OCI-LY7 (cell line): Measurements from ENCODE around the gene DCLK1. TPM values are rescaled to one million over a fixed set of nuclear protein-coding genes. Genes with fewer than 3 reads are reported as not detected.

Experiments
- BruUV-seq: library from RNA; stranded (reverse); fragments of 400-500 nt; replicated peaks from 2 replicates; lab custom pipeline; 2021; lab: Mats Ljungman, UMichigan
- CTCF ChIA-PET: fragments of 300-600 bp; sonication (Branson Sonifier 250); formaldehyde crosslinking; loops from one replicate; lab custom pipeline; 2022; ENCODE audit warnings: antibody characterized with exemption; ENCODE audit not compliant: unreplicated experiment; lab: Charles Lee
- POLR2A ChIA-PET: fragments of 300-600 bp; sonication (Branson Sonifier 250); formaldehyde crosslinking; loops from one replicate; lab custom pipeline; 2022; ENCODE audit warnings: antibody characterized with exemption; lab: Charles Lee
- DNase-seq: peaks from one replicate; pipeline ENCODE4 v3.0.0-alpha.2; 2015; ENCODE audit warnings: low spot score
- H2AFZ ChIP-seq: fragments of 200-600 bp; sonication (generic), shearing (Covaris generic); 2 replicates; pipeline ENCODE4 v1.6.1; 2014; ENCODE audit warnings: mild to moderate bottlenecking, antibody characterized with exemption, low read length, moderate library complexity
- H3K27ac ChIP-seq: fragments of 200-600 bp; sonication (generic); 2 replicates; pipeline ENCODE4 v1.5.1; 2014; ENCODE audit warnings: mixed run types, low read depth, mild to moderate bottlenecking, moderate library complexity, low read length, inconsistent platforms; ENCODE audit not compliant: poor library complexity, severe bottlenecking
- H3K36me3 ChIP-seq: fragments of 200-600 bp; sonication (generic); 2 replicates; pipeline ENCODE4 v1.6.1; 2014; ENCODE audit warnings: mild to moderate bottlenecking, antibody characterized with exemption, low read length, moderate library complexity, mixed read lengths; ENCODE audit not compliant: insufficient read depth
- H3K4me1 ChIP-seq: fragments of 200-600 bp; sonication (generic); 2 replicates; pipeline ENCODE4 v1.5.1; 2014; ENCODE audit warnings: mild to moderate bottlenecking, low read length; ENCODE audit not compliant: insufficient read depth, poor library complexity, severe bottlenecking
- H3K4me2 ChIP-seq: fragments of 200-600 bp; sonication (generic); 2 replicates; pipeline ENCODE4 v1.6.1; 2014; ENCODE audit warnings: mild to moderate bottlenecking, low read length
- H3K4me3 ChIP-seq: fragments of 200-600 bp; sonication (generic); 2 replicates; pipeline ENCODE4 v1.5.1; 2014; ENCODE audit warnings: mild to moderate bottlenecking, low read depth, low read length; ENCODE audit not compliant: poor library complexity, severe bottlenecking
- H3K79me2 ChIP-seq: fragments of 200-600 bp; sonication (generic); 2 replicates; pipeline ENCODE4 v1.6.1; 2016; ENCODE audit warnings: low read depth, mild to moderate bottlenecking, low read length, moderate library complexity, mixed read lengths; ENCODE audit not compliant: insufficient read depth
- H3K9me2 ChIP-seq: fragments of 200-600 bp; sonication (generic); 2 replicates; pipeline ENCODE4 v1.6.1; 2016; ENCODE audit warnings: mild to moderate bottlenecking, low read length, mixed read lengths; ENCODE audit not compliant: insufficient read depth
- H3K9me3 ChIP-seq: fragments of 200-600 bp; sonication (generic); 2 replicates; pipeline ENCODE4 v1.6.1; 2014; ENCODE audit warnings: mild to moderate bottlenecking, mixed run types, low read length, mixed read lengths
- H4K20me1 ChIP-seq: fragments of 200-600 bp; sonication (generic); 2 replicates; pipeline ENCODE4 v1.6.1; 2014; ENCODE audit warnings: mild to moderate bottlenecking, antibody characterized with exemption, low read length, moderate library complexity, mixed read lengths; ENCODE audit not compliant: insufficient read depth
- CTCF ChIP-seq: fragments of 200-600 bp; sonication (generic); conservative IDR thresholded peaks from 2 replicates; pipeline ENCODE4 v1.5.1; 2014; ENCODE audit warnings: mild to moderate bottlenecking, antibody characterized with exemption, low read length, moderate library complexity, mixed read lengths
- EZH2phosphoT487 ChIP-seq: fragments of 200-600 bp; sonication (generic); IDR thresholded peaks from 2 replicates; pipeline ENCODE4 v1.6.1; 2018; ENCODE audit warnings: low read depth, borderline replicate concordance, mild to moderate bottlenecking, mixed run types, antibody characterized with exemption, low read length, moderate library complexity, mixed read lengths
- intact Hi-C: fragments of 100-400 bp; cut with micrococcal nuclease; formaldehyde crosslinking; loops from one replicate; pipeline ENCODE4 v1.10.0; 2022; ENCODE audit not compliant: unreplicated experiment
- total RNA-seq, 2 experiments: library from RNA; depleted of rRNA in 1 of 2; stranded (reverse); fragments of >200 nt in 1 of 2; shearing (Covaris generic) in 1 of 2; gene quantifications; 2 replicates each; pipeline ENCODE4 v1.2.3, GENCODE V29; 2014 to 2022

Gene DCLK1
- total RNA-seq, 2 experiments from 2014 or later, result not detected

- CTCF ChIA-PET, result no interaction called here
- H3K79me2 ChIP-seq, result no peaks in the 10 kb centered on the region
- no peak overlapping the region for H3K4me2 ChIP-seq
- H2AFZ ChIP-seq, result no peak overlapping the region
- no peak for DNase-seq
- BruUV-seq, result no TSS peak
- H3K9me3 ChIP-seq, result no peaks in the 10 kb centered on the region
- POLR2A ChIA-PET, result no interaction called here
- H3K36me3 ChIP-seq, result no peaks in the 10 kb centered on the region
- TF ChIP-seq CTCF, result no peak
- no peak for TF ChIP-seq EZH2phosphoT487
- H3K9me2 ChIP-seq, result no peaks in the 10 kb centered on the region
- H3K4me3 ChIP-seq, result no peak overlapping the region
- H3K27ac ChIP-seq, result no peak overlapping the region
- intact Hi-C loops, result no loop called here
- no peaks in the 10 kb centered on the region for H4K20me1 ChIP-seq
- no peaks in the 10 kb centered on the region for H3K4me1 ChIP-seq
These were observed 3.5 kb upstream of the DCLK1 start for GRCh38 chr13:36134632-36135031.

- no peak overlapping the region for H3K4me2 ChIP-seq
- intact Hi-C loops, result no loop called here
- DNase-seq, result no peak
- CTCF ChIA-PET, result no interaction called here
- TF ChIP-seq EZH2phosphoT487 (no peak), CTCF (no peak)
- H4K20me1 ChIP-seq, result no peaks in the 10 kb centered on the region
- no peaks in the 10 kb centered on the region for H3K9me3 ChIP-seq
- BruUV-seq, result no TSS peak
- POLR2A ChIA-PET, result no interaction called here
- H3K27ac ChIP-seq, result no peak overlapping the region
- no peaks in the 10 kb centered on the region for H3K36me3 ChIP-seq
- H3K9me2 ChIP-seq, result no peaks in the 10 kb centered on the region
- no peak overlapping the region for H3K4me3 ChIP-seq
- no peaks in the 10 kb centered on the region for H3K4me1 ChIP-seq
- no peaks in the 10 kb centered on the region for H3K79me2 ChIP-seq
- no peak overlapping the region for H2AFZ ChIP-seq
These were observed 2.9 kb upstream of the DCLK1 start for GRCh38 chr13:36133950-36134626.

GRCh38 chr13:36132376-36132775 lies 1.2 kb upstream of the DCLK1 start:
- H3K36me3 ChIP-seq, result no peaks in the 10 kb centered on the region
- intact Hi-C loops, result no loop called here
- H3K4me2 ChIP-seq, result no peak overlapping the region
- BruUV-seq, result no TSS peak
- H3K79me2 ChIP-seq, result no peaks in the 10 kb centered on the region
- no peak for DNase-seq
- TF ChIP-seq CTCF (no peak), EZH2phosphoT487 (no peak)
- H3K4me3 ChIP-seq, result no peak overlapping the region
- POLR2A ChIA-PET, result interaction anchor here (0.6 to 1.5 kb wide), 2 partner anchors 17 to 20 kb away, joined by 3 read pairs; no protein-coding TSS in a partner anchor
- no peak overlapping the region for H3K27ac ChIP-seq
- CTCF ChIA-PET, result no interaction called here
- H3K9me2 ChIP-seq, result no peaks in the 10 kb centered on the region
- no peaks in the 10 kb centered on the region for H4K20me1 ChIP-seq
- H3K9me3 ChIP-seq, result no peaks in the 10 kb centered on the region
- no peak overlapping the region for H2AFZ ChIP-seq
- no peaks in the 10 kb centered on the region for H3K4me1 ChIP-seq
